Measurements from ENCODE around the gene CALY. TPM values are rescaled to one million over a fixed set of nuclear protein-coding genes. Genes with fewer than 3 reads are reported as not detected.

Gene CALY
- total RNA-seq, 4 donors from 2014 or later: 1.6 to 3.6 (median 2.3) TPM

- WGBS: 42% methylated on average over 4 of the region's 13 CpGs
- TF ChIP-seq POLR2AphosphoS5 (IDR thresholded peaks at IDR 0.05): no peak
- no peak for TF ChIP-seq CTCF (IDR thresholded peaks at IDR 0.05)
- no peak for TF ChIP-seq EP300 (IDR thresholded peaks at IDR 0.05)
- no peak for TF ChIP-seq POLR2A (IDR thresholded peaks at IDR 0.05; ENCODE audit: low read depth)
- Histone ChIP-seq H3K27ac (replicated peaks in 1 of 4) (no peak overlapping the region), H3K4me3 (no peak overlapping the region), H3K36me3 (peaks cover 0 to 4% (median 0%) of the 10 kb centered on the region in 4 donors), H3K9me3 (no peaks in the 10 kb centered on the region), H3K27me3 (peaks cover 0 to 91% (median 14%) of the 10 kb centered on the region in 4 donors), H3K4me1 (peaks cover 0 to 4% (median 0%) of the 10 kb centered on the region in 4 donors)
- no peak for DNase-seq (ENCODE audit: extremely low spot score)
- intact Hi-C loops (cut with DNase I): no loop called here
These were observed 14.2 kb upstream of the CALY start for GRCh38 chr10:133350950-133351329.

- no peak for DNase-seq (ENCODE audit: extremely low spot score)
- no peak overlapping the region for H3K27ac ChIP-seq (replicated peaks in 1 of 4)
- H3K4me3 ChIP-seq: no peak overlapping the region
- peaks cover 0 to 4% (median 0%) of the 10 kb centered on the region in 4 donors for H3K4me1 ChIP-seq
- H3K27me3 ChIP-seq: peaks cover 0 to 91% (median 13%) of the 10 kb centered on the region in 4 donors
- TF ChIP-seq EP300 (IDR thresholded peaks at IDR 0.05) (no peak), CTCF (IDR thresholded peaks at IDR 0.05) (no peak), POLR2A (IDR thresholded peaks at IDR 0.05; ENCODE audit: low read depth) (no peak), POLR2AphosphoS5 (IDR thresholded peaks at IDR 0.05) (no peak)
- peaks cover 0 to 2% (median 0%) of the 10 kb centered on the region in 4 donors for H3K36me3 ChIP-seq
- 94% methylated on average over 2 of the region's 12 CpGs for WGBS
- intact Hi-C loops (cut with DNase I): no loop called here
- H3K9me3 ChIP-seq: no peaks in the 10 kb centered on the region
These were observed 13.7 kb upstream of the CALY start for GRCh38 chr10:133350283-133350949.

GRCh38 chr10:133349577-133350011, 12.9 kb upstream of the CALY start:
- Histone ChIP-seq H3K4me1 (peaks cover 0 to 4% (median 0%) of the 10 kb centered on the region in 4 donors), H3K27ac (replicated peaks in 1 of 4) (no peak overlapping the region), H3K27me3 (peaks cover 0 to 91% (median 13%) of the 10 kb centered on the region in 4 donors), H3K4me3 (no peak overlapping the region), H3K9me3 (no peaks in the 10 kb centered on the region), H3K36me3 (no peaks in the 10 kb centered on the region)
- no peak for TF ChIP-seq EP300 (IDR thresholded peaks at IDR 0.05)
- no peak for TF ChIP-seq CTCF (IDR thresholded peaks at IDR 0.05)
- no peak for TF ChIP-seq POLR2A (IDR thresholded peaks at IDR 0.05; ENCODE audit: low read depth)
- no peak for TF ChIP-seq POLR2AphosphoS5 (IDR thresholded peaks at IDR 0.05)
- 85% methylated on average over 3 of the region's 9 CpGs for WGBS
- DNase-seq (ENCODE audit: extremely low spot score): no peak
- intact Hi-C loops (cut with DNase I): no loop called here

- no peak for TF ChIP-seq EP300 (IDR thresholded peaks at IDR 0.05)
- no peak for TF ChIP-seq POLR2AphosphoS5 (IDR thresholded peaks at IDR 0.05)
- TF ChIP-seq CTCF (IDR thresholded peaks at IDR 0.05): no peak
- TF ChIP-seq POLR2A (IDR thresholded peaks at IDR 0.05; ENCODE audit: low read depth): no peak
- H3K27me3 ChIP-seq: peaks cover 0 to 91% (median 13%) of the 10 kb centered on the region in 4 donors
- H3K4me3 ChIP-seq: no peak overlapping the region
- WGBS: 80% methylated on average over 8 of the region's 8 CpGs
- no peak for DNase-seq (ENCODE audit: extremely low spot score)
- peaks cover 0 to 4% (median 0%) of the 10 kb centered on the region in 4 donors for H3K4me1 ChIP-seq
- H3K27ac ChIP-seq (replicated peaks in 1 of 4): no peak overlapping the region
- intact Hi-C loops (cut with DNase I): no loop called here
- no peaks in the 10 kb centered on the region for H3K9me3 ChIP-seq
- H3K36me3 ChIP-seq: no peaks in the 10 kb centered on the region
These were observed 12.5 kb upstream of the CALY start for GRCh38 chr10:133349160-133349568.

Measured in esophagus muscularis mucosa (tissue), 4 donors.